Activated naive CD4-positive, alpha-beta T cell treated with anti-CD3 and anti-CD28 coated beads, Interleukin-2, amount 50 U/mL, for 72 hours (primary cell): Measurements from ENCODE around the gene GPR107. TPM values are rescaled to one million over a fixed set of nuclear protein-coding genes. Genes with fewer than 3 reads are reported as not detected.

Experiments
- ATAC-seq, 2 donors: fragments of 150-1000 bp; cut with Tn5 transposase; 2 replicates each; pipeline ENCODE4 v1.10.0; 2021; ENCODE audit warnings: mild to moderate bottlenecking in 2 of 2, moderate library complexity in 2 of 2
- DNase-seq, 2 donors: peaks; one replicate each; pipeline ENCODE4 v3.0.0; 2021 to 2022; ENCODE audit warnings: low spot score in 2 of 2
- H3K27ac Mint-ChIP-seq, 2 donors: one replicate each; pipeline ENCODE4 v1.8.0; 2022; ENCODE audit warnings: mild to moderate bottlenecking in 2 of 2, mixed read lengths in 2 of 2
- H3K36me3 Mint-ChIP-seq, 2 donors: one replicate each; pipeline ENCODE4 v1.8.0; 2022; ENCODE audit warnings: mixed read lengths in 2 of 2
- H3K9me3 Mint-ChIP-seq, 2 donors: one replicate each; pipeline ENCODE4 v1.8.0; 2022; ENCODE audit warnings: mixed read lengths in 2 of 2
- total RNA-seq, 2 donors: library from RNA; stranded (reverse); gene quantifications; one replicate each; pipeline ENCODE4 v1.2.3, GENCODE V29; 2022

GPR107 gene
- total RNA-seq, 2 donors from 2014 or later = 23.1 to 41.8 TPM

DNA sequence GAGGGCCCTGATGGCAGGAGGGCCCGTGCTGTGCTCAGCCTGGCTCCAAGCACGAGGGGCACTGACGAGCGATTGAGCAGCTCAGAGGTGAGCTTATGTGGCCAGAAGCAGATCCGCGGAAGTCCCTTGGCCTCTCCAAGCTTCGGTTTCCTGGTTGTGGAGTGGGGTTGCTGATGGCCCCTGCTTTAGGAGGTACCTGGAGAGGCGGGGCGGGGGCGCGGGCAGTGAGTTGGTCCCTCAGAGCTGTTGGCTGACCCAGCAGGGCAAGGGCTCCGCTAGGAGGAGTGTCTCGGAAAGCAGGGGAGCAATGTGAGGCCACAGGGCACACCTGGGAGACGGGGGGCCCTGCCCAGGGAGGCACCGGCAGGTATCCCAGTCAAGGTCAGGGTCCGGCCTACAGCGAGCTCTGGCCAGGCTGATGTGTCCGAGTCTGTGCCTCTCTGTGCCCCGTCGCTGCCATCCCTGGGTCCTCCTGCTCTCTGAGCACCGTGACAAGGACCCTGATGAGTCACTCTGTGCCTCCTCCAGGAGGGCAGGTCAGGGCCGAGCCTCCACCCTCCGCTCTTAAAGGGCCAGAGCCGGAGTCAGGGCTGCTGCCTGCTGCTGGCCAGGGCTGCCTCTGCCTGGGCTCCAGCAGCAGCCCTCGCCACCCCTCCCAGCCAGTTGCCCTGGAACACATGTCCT is 133.3 kb downstream of the GPR107 start:
- Mint-ChIP-seq H3K27ac (no peak overlapping the region), H3K9me3 (no peaks in the 10 kb centered on the region), H3K36me3 (no peaks in the 10 kb centered on the region)
- DNase-seq = no peak
- ATAC-seq = peak in 1 of 2 donors; percentile 24

DNA sequence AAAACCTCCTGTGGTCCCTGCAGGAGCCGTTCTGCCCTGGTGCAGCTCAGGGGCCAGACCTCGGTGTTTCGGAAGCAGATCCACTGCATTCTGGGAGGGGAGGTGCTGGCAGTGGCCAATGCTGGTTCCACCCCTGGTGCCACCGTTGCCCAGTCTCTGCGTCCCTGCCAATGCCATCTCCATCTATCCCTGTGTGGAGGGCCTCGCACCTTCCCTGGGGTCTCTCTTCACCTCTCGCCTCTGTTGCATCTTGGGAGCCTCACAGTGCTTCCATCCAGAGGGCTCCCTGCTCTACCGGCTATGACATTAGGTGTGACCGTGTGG is 133.8 kb downstream of the GPR107 start:
- Mint-ChIP-seq H3K9me3 (no peaks in the 10 kb centered on the region), H3K27ac (peak overlapping the region; percentile 5 to 14), H3K36me3 (no peaks in the 10 kb centered on the region)
- DNase-seq (no peak), ATAC-seq (no peak)

DNA sequence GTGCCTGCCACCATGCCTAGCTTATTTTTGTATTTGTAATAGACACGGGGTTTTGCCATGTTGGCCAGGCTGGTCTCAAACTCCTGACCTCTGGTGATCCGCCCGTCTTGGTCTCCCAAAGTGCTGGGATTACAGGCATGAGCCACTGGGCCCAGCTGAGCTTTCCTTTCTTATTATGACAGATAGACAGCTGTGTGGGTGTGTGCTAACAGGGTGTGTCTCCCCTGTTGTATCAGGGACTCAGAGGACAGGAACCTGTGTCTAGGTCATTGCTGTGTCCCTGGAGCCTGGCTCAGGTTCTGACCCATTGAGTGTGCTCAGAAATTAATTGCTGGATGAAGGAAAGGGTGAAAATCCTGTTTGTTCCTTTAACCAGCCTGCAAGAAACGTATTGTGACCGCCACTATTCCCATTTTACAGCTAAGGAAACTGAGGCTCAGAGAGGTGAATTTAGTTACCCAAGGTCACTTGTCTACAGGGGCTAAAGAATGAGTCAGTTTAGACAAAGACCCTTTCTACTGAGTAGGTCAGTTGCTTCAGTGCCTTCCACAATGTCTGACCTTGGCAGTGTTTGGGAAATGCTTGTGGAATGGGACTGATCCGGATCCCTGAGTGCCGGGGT is 135.3 kb downstream of the GPR107 start:
- ATAC-seq (no peak), DNase-seq (no peak)
- H3K9me3 Mint-ChIP-seq = no peaks in the 10 kb centered on the region
- no peaks in the 10 kb centered on the region for H3K36me3 Mint-ChIP-seq
- peak overlapping the region in 1 of 2 donors; percentile 36 for H3K27ac Mint-ChIP-seq

Other genes starting within 250 kb of the GPR107 start
- gene TOR1A, start 229.8 kb upstream of the GPR107 start, total RNA-seq = 10 to 100 TPM; 33.4 to 48.6 TPM
- gene C9orf78, start 218.6 kb upstream of the GPR107 start, total RNA-seq = 10 to 100 TPM; 43.9 to 58.4 TPM
- gene USP20, start 218.4 kb upstream of the GPR107 start, total RNA-seq = 10 to 100 TPM; 50.7 to 58.5 TPM
- 100 to 1,000 TPM; 183 to 199 TPM for gene FNBP1, start 10.7 kb upstream of the GPR107 start, total RNA-seq
- 10 to 100 TPM; 13.5 to 14.0 TPM for gene NCS1, start 118.5 kb downstream of the GPR107 start, total RNA-seq
- gene HMCN2, start 211.9 kb downstream of the GPR107 start, total RNA-seq = not detected